GM18517 (cell line): ENCODE results near the gene CKLF.

ENCODE experiments used
- ATAC-seq: cut with Tn5 transposase; IDR thresholded peaks from one replicate; pipeline ENCODE4 v1.9.1; 2021; ENCODE audit warnings: mild to moderate bottlenecking, moderate library complexity; ENCODE audit not compliant: unreplicated experiment

The CKLF gene

DNA sequence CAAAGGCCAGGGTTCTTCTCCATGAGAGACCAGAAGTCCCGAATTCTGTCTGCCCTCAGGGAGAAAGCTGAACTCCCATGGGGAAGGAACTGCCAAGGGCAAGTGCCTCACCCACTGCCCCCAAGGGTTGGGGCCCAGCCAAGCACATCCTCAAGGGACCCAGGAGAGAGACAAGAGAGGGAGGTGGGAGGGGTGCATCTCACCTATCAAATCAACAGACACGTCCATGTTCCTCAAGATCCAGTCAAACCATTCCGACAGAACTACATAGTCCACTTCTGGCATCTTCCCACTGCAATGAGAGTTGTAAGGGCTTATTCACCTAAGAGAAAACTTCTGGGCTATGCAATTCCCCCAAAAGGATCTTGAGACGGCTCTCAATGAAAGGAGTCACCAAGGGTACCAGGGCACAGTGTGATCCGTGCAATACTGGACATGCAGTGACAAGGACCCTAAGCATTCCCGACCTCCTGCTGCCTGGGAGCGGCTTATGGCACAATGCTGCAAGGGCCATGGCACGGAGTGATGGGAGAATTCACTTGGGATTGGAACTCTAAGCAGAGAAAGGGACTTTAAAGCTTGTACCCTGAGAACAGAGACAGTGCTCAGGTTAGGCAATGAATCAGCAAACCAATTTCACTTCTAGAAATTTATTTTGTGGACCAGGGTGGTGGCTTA is 34.7 kb upstream of the CKLF start:
- ATAC-seq, result no peak

DNA sequence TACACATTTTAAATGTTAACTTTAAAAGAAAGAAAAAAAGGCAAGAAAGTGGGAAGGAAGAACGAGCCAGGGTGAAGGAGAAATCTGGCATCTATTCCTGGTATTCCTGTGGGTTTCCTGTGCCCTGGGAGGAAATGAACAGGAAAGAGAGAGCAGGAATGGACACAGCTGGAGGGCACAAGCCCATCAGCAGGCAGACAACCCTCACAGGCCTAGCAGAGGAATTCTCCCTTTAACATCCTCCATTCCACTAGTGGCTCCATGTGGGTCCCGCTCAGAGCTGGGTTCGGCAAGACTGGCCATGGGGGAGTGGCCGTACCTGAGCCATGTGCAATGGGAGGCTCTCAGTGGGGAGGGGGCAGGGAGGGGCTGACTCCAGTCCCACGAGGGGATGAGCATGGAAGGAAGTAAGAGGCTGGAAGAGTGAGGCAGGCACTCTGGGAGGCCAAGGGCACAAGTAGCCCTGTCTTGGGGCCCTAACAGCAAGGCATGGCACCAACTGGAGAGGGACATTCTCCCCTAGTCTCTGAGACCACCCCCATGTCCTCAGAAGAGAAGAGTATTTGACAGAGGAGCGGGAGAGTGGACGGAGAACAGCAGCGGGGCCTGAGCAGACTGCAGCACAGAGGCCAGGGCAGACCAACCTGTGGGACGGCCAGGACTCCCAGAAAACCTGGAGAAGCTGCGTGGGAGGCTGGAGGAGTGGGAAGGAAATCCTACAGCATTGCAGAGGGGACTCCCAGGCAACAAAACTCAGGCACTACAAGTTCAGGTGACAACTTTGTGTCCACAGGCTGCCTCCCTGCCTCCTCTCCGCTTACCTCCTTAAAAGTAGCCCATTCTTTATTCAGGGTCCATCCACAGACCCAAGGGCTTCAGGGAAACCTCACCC is 32.6 kb upstream of the CKLF start:
- ATAC-seq, result no peak

DNA sequence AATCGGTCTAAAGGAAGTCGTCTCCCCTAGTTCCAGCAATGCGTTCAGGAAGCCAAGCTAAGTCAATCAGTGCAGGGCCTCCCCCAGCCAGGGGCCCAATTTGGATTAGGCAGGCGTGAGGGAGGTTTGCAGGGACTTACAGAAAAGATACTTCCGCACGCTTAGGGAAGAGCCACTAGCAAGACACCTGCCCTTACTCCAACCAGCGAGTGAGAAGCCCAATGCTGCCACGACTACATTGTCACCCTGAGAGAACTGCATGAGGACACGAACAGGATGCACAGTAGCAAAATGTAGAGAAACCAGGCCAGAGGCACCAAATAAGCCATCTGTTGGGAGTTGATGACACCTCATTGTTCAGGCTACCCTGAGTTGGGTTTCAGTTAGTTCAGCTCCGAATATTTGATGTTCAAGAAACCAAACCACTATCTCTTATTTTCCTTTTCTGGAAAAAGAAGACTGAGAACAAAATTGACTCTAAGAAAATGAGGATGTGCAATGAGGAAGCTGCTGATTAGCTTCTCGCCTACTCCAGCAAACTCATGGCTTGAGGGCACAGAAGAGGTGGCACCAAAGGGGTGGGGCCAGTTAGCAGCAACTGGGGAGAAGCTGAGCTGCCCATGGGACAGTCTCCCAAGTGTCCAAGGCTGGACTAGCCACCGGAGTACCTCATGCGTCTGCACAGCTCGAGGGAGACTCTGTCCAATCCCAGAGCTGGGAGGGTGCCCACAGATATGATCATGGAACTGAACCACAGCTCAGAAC is 31.8 kb upstream of the CKLF start:
- no peak for ATAC-seq

DNA sequence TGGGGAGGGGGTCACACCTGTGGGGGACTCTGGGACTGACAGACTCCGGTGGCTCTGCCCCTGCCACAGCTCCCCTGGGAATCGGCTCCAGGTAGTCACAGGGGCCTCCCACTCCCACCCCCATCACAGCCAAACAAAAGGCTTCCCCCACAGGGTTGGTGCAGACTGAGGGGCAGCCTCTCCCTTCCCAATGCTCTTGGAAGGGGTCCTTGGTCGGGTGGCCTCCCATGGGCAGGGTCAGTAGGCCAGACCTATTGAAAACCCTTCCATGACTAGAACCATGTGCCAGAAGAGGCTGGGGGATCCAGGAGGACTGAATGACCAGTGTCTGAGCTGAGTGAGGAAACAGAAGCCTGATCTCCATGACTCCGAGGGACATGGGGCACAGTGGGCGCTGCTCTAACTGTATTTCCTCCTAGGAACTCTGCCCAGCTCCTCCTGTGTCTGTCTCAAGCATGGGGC is 31.1 kb upstream of the CKLF start:
- no peak for ATAC-seq

DNA sequence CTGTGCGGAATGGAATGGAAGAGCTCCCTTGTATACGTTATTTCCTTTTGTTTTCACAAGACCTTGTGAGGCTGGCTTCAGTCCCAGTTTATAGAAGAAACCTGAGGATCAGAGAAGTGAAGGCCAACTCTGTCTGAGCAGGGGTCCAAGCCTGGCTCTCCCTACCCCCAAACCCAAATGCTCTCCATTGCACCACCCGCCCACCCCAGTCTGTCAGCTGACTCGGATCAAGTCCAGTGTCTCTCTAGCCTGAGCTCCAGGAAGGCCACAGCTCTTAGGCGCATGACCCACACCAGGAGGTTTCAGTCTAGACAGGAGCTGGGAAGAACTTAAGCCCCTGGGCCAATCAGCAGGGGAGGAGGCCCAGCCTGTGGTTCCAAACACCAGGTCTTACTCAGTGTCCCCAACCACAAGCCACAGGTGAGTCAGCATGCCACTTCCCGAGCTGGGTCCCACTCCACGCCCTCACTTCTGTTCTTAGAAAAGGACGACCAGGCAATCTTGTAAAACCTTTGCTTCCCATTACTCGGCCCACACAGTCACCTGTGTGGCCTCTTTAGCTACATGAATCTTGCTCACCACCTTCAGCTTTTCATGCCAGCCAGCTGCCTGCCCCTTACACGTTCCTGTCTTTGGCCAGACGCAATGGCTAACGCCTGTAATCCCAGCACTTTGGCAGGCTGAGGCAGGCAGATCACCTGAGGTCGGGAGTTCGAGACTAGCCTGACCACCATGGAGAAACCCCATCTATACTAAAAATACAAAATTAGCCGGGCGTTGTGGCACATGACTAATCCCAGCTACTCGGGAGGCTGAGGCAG is 30.2 kb upstream of the CKLF start:
- ATAC-seq, result peak; percentile 55

DNA sequence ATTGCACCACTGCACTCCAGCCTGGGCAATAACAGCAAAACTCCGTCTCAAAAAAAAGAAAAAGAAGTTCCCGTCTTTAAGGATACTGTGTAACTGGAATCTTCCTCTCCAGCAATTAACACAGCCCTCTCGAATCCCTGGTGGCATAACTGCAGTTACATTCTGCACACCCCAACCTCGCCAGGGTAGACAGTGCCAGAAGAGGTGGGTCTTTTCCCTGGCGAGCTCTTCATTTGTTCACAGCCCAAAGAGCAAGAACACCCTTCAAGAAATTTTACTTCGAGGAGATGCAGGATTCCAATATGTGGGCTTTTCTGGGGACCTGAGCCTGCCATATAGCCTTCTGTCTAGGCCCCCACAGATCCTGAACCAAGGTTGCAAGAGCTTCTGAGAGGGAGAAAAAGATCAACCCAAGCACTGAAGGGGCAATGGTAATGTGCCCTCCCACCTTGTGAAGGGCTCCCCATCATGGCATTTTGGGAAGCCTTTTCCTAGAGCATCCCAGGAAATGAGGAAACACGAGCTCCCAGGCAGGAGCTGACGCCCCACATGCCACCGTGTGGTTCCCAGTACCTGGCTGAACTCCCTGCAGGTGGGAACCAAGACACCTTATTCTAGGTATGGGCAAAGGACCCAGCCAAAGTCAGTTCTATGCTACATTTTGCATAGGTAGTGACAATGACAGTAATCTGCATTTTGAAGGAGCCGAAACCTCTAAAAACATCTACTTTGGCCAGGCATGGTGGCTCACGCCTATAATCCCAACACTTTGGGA is 29.4 kb upstream of the CKLF start:
- no peak for ATAC-seq

DNA sequence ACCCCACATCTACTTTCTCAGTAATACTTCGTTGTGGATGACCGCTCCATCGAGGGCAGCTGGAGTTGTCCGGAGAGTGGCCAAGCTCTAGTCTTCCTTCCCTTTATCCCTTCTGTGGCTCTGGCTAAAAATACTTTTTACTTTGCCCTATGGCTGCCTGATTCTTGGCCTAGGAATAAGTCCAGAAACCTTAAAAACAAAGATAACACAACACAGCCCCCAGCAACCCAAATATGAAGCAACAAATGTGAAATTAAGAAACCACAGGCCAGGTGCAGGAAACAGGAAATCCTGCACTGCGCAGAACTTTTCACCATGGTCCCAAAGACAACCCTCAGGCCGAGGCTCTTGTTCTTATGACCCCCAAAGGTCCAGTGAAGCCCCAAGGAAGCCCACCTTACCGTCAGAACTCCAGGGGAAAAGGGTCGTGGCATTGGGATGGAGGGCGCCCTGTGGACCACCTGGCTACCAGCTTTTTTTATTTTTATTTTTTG is 28.5 kb upstream of the CKLF start:
- ATAC-seq, result peak; percentile 53

DNA sequence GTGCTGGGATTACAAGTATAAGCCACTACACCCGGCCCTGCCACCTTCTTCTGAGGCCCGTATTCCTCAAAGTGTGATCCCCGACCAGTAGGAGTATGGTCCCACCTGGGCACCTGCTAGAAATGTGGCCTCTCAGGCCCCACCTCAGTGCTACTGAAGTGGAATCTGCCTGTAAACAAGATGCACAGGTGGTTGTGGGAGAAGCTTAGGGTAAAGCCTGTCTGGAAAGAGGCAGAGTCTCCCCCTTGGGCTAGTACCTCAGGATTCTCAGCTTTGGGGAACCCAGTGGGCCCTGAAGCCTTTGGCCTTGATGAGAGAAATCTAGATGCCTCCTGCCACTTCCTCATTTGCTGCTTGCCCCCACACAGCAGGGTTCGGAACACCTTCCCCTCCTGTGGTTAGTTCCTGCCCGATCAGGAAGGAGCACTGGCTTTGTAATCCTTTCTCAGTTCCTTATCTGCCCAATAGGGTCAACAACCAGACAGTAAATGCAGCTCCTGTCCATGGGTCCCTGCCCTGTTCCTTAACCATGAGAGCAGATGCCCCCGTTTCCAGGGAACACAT is 27.7 kb upstream of the CKLF start:
- ATAC-seq, result peak; percentile 64

DNA sequence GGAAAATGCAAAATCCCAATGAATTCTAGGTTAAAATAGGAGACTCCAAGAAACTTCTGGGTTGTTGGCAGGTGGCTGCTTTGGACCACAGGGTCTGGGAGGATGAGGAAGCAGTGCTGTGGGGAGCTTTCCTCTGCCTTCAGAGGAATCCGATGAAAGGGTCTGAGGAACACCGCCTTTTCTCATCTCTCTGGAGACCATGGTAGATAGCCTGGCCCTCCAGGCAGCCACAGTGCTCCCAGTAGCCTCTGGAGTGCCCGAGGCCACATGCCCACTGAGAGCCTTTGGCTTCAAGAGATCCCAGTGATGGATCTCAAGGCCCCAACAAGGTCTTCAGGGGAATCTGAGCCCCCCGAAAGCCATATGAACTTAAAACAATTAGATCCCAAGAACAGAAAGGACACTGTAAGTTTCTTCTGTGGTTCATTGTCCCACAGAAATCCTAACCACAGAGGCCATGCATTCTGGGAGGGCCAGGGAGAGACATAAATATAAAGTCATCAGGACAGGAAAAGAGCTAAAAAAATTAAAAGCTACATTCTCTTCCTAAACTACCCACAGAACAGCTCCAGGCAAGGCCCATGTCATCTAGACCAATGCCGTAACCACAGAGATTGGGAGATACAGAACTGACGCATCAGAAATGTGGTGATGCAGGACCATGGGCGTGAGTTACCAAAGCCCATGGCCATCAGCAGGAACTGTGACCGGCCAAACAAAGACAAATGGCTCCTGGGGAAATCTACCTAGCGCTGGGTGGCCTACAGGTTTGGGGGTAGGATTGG is 26.8 kb upstream of the CKLF start:
- no peak for ATAC-seq

DNA sequence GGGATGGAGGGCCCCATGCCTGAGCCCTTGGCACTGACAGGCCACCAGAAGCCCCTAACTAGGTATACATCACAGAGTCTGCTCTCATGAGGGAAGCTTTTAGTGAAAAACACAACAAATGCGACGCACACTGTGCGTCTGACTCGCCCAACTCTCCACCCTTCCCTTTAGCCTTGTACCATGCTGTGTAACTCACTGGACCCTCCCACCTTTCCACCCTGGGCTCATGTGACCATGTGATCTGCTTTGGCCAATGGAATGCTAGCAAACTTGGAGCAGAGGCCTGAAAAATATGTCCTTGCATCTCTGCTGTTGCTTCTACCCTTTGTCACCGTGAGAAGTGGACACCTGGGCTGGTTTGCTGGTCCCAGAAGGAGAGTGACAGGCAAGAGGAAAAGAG is 24.1 kb upstream of the CKLF start:
- no peak for ATAC-seq

DNA sequence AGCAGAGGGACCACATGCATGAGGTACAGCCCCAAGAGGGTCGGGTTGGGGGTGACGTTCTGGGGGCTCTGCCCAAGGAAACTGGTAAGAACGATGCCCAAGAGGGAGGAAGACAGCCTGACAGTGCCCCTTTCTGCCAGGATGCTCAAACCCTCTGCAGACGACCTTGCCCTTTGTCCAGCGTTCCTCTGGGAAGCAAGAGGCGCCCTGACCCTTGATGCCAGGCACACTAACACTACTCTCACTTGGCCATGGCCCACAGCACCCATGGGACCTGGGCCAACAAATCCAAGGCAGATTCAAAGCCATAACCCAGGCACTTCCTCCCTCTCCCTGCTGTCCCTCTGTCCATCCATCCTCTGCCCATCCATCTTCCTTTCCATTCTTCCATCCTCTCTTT is 22.9 kb upstream of the CKLF start:
- no peak for ATAC-seq

DNA sequence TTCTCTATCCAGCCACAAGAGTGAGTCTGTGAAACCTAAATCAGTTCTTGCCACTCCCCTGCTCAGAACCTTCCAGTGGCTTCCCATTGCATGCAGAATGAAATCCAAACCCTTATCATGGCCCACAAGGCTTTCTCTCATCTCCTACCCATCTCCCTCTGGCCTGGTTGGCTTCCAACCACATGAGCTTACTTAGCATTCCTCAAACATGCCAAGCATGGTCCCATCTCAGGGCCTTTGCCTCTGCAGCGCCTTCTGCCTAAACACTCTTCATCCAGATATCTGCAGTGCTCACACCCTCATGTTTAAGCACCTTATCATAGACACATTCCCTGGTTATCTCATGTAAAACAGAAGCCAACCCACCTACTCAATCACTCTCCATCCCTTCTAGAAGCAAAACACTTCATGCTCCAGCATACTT is 18.0 kb upstream of the CKLF start:
- no peak for ATAC-seq

DNA sequence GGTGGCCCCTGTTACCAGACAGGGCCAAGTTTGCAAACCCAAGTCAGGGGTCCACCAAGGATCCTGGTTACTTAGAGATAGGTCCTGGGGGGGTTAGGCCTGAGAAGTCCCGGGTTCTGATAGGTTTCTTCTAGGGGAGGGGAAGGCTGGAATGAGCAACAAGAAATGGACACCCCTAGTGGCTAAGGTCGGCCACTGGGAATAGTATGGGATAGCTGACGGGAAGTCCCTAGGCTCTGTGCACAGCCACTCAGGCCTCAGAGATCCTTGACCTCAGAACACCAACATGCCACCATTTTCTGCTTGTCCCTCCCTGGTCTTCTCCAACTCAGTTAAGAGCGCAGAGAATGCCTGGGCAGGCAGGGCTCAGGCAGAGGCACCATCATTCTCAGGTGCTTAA is 15.9 kb upstream of the CKLF start:
- no peak for ATAC-seq

DNA sequence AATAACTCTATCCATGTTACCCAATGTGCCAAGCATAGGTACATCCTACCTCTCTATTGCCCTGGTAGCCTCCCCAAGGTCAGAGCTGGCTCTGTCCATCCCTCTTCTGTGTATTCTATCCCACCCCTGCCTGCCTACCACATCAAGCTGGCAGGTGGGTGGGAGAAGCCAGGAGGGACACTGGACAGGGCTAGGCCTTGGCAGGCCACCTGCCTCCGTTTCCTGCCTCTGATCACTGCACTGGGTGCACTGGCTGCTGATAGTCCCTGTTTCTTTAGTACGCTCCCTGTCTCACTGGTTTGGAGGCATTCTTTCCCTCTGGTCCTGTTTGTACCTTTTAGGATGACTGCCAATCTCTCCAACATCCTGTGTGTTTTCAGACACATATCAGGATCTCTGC is 15.1 kb upstream of the CKLF start:
- no peak for ATAC-seq

DNA sequence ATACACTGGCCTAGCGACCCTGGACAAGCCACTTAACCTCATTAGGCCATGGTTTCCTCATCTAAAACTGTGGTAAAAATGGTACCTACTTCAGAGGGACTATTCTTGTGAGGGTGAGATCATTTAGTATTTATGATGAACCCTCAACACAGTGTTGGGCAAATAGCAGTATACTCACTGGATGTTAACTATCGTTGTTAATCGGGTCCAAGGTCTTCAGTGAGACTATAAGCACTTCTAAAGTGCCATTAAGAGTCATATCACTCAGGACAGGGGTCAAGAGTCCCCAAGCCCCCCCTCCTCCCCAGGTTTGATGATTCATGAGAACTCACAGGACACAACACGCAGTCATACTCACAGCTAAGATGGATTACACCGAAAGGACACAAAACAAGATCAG is 13.5 kb upstream of the CKLF start:
- no peak for ATAC-seq

DNA sequence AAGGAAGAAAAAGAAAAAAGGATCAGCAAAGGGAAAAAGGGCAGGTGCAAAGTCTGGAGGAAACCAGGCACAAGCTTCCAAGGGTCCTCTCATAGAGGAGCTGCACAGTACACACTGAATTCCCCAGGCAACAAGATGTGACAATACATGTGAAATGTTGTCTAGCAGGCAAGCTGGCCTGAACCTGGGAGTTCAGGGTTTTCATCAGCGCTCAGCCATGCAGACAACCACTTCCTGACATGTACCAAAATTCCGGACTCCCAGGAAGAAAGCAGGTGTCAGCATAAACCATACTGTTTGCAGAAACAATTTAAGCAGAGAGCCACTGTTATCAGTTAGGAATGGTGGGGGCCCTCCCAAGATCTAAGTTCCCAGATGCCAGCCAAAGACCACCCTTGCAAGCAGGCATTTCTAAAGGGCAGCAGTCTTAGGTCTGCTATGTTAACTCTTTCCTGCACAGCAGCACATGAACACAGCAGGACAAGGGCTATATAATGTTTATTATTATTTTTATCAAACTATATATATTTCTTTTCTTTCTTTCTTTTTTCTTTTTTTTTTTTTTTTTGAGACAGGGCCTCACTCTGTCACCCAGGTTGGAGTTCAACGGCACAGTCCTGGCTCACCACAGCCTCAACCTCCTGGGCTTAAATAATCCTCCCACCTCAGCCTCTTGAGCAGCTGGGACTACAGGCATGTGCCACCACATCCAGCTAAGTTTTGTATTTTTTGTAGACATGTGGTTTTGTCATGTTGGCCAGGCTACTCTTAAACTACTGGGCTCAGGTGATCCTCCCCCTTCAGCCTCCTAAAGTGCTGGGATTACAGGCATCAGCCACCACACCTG is 12.5 kb upstream of the CKLF start:
- no peak for ATAC-seq

DNA sequence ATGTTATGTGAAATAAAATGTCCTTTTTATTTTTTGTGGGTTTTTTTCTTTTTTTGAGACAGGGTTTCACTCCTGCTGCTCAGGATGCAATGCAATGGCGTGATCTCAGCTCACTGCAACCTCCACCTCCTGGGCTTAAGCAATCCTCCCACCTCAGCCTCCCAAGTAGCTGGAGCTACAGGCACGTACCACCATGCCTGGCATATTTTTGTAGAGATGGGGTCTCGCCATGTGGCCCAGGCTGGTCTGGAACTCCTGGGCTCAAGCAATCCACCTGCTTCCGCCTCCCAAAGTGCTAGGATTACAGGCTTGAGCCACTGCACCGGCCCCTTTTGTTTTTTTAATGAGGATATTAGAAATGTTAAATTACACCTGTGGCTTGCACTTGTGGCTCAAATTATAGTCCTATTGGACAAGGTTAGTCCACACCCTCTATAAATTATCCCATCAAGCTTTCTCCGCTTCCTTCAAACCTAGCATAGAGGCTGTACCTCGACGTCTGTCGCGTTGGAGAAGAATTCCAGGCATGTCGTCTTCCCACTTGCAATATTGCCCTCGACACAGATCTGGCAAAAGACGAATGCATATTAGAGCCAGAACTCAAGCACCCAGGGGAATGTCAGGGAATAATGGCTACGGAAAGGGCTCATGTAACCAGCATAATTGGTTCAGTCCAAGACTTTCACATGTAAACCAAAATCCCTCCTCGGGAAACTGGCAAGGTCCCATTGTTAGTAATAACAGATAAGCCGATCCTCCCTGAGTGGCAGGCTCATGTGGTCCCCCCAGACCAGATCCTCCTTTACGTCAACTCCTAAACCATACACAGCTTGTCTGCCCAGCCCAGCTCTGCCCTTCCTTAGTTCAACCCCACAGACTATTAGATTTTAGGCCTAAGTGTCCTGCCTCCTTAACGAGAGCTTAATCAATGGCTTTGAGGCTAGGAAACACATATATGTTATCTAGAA is 10.7 kb upstream of the CKLF start:
- ATAC-seq, result no peak
